HG03342 (cell line): ENCODE measurements around the gene PRAMEF13.
"Not testable (repeated sequence)": the region's sequence is repeated elsewhere in the genome, so short reads cannot be mapped to it uniquely, and the experiment has no call there.

Experiments used
- ATAC-seq: cut with Tn5 transposase; IDR thresholded peaks from one replicate; pipeline ENCODE4 v1.9.1; 2021; ENCODE audit warnings: mild to moderate bottlenecking, moderate library complexity; ENCODE audit not compliant: unreplicated experiment

The PRAMEF13 gene

DNA sequence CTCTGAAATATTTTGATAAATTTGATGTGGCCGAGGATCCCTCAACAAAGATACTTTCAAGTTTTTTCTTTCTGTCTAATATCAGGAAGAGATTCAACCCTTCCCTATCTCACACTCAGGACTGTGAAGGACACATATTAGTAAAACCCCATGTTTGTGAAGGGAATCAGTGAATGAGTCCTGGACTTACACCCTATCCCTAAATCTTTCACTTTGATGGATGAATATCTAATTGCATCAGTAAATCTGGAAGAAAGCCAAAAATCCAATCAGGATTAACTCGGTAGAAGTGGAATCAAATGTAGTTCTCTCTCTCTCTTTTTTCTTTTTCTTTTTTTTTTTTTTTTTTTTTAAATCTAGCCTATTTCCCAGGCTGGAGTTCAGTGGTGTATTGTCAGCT, 29.7 kb downstream of the PRAMEF13 start, which contains the start of gene PRAMEF9:
TSS of gene PRAMEF9 (plus strand) at position 301 of the 400 bp plus-strand sequence. CDS start 3,433 bp downstream, outside the sequence.
- not testable (repeated sequence) for ATAC-seq

DNA sequence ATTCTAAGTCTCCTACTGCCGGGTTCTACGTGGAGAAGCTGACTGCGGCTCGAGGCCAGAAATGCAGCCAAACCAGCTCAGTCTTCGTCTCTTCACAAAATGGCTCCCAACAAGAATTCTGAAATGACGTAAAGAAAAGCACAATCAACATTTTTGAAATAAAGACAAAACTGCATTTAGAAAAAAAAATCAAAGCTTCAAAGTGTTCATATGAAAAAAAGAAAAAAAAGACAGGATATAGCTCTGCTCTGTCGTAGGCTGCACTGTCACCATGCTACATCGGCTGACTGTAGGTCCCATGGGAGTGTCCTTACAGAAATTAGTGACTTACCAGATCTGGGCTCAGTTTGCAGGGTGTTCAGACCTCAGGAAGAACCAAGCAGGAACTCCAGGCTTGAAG, 35.7 kb downstream of the PRAMEF13 start, which contains the start of gene HNRNPCL4:
TSS of gene HNRNPCL4 (minus strand) at position 101 of the 400 bp plus-strand sequence. CDS start 164 bp downstream, outside the sequence.
- not testable (repeated sequence) for ATAC-seq

DNA sequence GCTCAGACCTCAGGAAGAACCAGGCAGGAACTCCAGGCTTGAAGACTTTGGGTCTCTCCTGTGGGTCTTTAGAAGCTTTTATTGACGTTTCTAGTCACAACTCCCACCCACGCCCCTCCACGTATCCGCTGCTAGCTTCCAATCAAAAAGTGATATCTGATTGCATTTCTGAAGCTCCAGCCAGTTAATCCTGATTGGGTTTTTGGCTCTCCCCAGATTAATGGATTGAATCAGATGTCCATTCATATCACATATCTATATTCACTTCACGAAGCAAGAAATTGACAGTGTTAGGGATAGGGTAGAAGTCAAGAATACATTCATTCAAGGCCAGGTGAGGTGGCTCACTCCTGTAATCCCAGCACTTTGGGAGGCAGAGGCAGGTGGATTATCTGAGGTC, 45.3 kb downstream of the PRAMEF13 start, which contains the start of gene PRAMEF26:
TSS of gene PRAMEF26 (minus strand) at position 101 of the 400 bp plus-strand sequence. CDS start 2,914 bp downstream, outside the sequence.
- ATAC-seq, result not testable (repeated sequence)
